HG03558 (cell line): Measurements from ENCODE around the gene MTMR12.

ENCODE experiments used
- ATAC-seq: cut with Tn5 transposase; IDR thresholded peaks from one replicate; pipeline ENCODE4 v1.9.1; 2021; ENCODE audit warnings: moderate number of reproducible peaks; ENCODE audit not compliant: unreplicated experiment; ENCODE audit errors: extremely low read depth

MTMR12 gene

DNA sequence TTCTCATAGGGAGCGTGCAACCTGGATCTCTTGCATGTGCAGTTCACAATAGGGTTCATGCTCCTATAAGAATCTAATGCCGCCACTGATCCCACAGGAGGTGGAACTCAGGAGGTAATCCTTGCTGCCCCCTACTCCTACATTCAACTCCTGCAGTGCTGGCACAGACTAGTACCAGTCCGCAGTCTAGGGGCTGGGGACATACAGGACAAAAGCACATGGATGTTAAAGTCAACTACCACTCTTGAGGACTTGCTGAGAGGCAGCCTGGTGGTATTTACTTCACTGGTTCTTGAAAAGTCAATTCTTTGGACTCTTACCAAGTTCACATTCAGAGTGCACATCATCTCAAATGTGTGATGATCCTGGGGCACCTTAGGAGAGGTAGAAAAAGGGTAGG is 33.0 kb downstream of the MTMR12 start:
- no peak for ATAC-seq

DNA sequence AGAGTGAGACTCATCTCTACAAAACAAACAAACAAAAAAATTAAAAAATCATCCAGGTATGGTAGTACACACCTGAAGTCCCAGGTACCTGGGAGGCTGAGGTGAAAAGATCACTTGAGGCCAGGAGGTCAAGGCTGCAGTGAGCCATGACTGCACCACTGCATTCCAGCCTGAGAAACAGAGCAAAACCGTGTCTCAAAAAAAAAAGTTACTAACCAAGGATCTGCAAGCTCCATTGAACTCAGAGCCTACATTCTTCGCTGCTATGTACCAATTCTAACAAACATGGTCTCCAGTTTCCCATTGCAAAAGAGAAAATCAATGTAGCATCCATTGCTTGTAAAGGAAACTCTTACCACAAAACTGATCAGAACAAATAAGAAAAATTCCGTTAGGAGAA is 33.5 kb downstream of the MTMR12 start:
- no peak for ATAC-seq

- ATAC-seq, result no peak
Observed at GRCh38 chr5:32278406-32278805, 34.3 kb downstream of the MTMR12 start.

GRCh38 chr5:32277798-32278197 is 34.9 kb downstream of the MTMR12 start:
- ATAC-seq, result no peak

- ATAC-seq, result no peak
Observed at GRCh38 chr5:32276173-32276853, 36.4 kb downstream of the MTMR12 start.

- ATAC-seq, result no peak
Observed at GRCh38 chr5:32275396-32275741, 37.4 kb downstream of the MTMR12 start.

DNA sequence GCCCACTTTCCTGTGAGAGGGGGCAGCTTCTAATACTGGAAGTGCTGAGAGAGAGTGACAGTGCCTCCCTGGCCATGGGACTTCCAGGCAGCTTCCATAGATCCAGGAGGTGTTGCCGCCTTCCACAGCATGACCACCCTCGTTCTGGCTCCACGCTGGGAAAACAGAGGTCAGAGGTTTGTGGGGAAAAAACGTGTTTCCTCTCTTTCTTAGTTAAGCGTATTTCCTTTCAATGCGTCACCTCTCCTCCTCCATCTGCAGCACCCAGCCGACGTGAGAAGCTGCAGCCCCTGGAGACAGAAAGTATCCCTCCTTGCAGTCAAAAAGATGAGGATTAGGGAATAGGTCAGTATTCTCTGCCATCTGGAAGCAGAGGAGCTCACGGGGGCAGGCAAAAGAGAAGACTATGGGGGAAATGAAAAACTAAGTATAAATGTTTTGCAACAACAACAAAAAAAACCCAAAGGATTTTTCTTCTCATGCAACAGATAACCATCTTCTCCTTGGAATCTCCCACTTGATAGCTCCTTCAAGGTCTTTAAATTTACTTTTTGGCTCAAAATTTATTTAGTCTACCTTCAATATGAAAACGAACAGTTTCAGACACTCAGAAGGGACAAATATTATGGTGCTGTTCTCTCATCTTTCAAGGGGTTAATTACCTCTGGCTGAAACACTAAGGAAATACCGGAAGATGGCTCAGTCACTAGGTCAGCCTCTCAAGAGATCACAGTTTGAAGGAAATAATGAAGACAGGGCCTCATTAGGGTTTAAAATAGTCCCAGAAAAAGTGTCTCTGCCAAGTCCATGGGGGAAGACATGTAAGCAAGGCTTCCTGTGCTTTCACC is 38.0 kb downstream of the MTMR12 start:
- ATAC-seq, result no peak

DNA sequence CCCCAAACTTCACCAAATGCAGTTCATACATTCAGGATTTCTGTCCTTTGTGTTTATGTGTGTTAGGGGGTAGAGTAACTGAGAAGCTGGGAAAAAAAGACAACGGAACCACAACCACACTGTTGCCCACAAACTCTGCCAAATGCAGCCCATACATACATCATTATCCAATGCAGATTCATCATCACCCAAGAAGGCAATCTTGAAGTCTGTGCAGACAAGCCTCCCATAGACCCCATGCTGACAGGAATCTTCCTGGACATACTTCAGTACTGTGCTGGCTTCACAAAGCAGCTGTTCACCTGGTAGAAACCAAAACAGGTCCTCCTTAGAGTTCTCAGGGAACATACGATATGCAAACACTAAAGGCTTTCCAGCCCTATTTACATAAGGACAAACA is 38.9 kb downstream of the MTMR12 start:
- no peak for ATAC-seq

GRCh38 chr5:32272746-32273145 is 40.0 kb downstream of the MTMR12 start:
- ATAC-seq, result no peak

DNA sequence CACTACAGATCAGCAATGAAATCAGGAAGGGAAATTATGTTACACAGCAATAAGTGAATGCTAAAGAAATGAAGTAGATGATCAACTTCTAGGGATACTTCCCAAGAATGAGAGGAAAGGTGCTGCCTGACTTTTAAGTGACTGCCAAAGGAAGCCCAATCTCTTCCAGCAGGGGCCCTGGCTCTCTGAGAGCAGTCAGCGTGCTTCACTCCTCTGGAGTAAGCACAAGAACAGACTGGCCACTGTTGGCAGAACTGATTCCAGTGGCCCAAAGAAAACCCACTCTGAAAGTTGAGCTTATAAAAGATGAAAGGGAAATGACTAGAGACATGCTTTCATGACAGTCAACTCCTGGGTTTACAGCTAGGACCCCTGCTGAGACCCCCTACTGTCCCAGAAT is 41.8 kb downstream of the MTMR12 start:
- no peak for ATAC-seq

GRCh38 chr5:32270178-32270577 is 42.6 kb downstream of the MTMR12 start:
- ATAC-seq, result no peak

- ATAC-seq, result no peak
Observed at GRCh38 chr5:32265902-32266301, 46.8 kb downstream of the MTMR12 start.

- no peak for ATAC-seq
Observed at GRCh38 chr5:32264957-32265572, 47.7 kb downstream of the MTMR12 start.

DNA sequence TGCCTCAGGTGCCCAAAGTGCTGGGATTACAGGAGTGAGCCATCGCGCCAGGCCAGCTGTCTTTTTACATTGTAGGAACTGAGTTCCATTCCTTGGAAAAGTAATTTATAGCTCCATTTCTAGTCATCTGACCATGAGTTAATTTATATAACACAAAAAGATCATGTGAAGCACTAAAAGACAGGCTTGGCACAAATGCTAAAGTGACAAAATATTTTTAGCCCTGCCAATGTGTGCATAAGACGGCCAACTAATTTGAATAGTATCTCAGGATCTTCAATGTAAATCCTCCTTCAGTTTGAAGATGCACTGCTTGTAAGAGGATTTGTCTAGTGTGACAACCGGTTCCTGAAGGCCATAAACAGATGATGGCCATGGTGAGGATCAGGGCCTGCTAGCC is 49.1 kb downstream of the MTMR12 start:
- no peak for ATAC-seq

DNA sequence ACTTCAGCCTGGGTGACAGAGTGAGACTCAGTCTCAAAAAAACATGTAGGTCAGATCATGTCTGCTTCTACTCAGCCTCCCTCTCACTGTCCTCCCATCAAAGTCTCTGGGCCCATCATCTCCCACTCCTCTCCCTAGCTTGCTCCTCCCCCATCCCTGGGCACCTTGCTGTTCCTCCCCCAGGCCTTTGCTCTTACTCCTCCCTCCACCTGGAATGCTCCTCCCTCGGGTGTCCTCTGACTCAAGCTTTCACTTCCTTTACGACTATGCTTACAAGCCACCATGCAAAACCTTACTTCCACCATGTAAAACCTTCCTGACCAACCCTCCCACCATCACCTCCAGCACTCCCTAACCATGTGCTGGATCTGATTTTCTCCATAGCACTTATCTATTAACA is 51.5 kb downstream of the MTMR12 start:
- peak; percentile 68 for ATAC-seq

DNA sequence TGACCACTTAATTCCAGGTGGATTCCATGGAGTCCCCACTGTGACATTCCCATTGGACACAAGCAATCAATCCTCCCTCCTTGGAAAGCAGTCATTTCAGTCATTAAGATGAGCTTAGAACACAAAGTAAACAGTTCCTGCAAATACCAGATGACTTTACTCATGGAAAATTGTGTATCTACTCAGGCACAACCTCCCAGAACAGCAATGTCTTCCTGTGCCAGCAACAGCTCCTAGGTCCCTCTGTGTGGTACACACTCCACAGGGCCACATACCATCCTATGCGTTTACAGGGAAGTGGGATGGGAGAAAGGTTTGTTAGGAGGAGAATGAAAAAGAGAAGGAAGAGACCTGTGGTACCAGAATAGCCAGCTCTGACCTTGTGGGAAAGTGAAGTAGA is 53.7 kb downstream of the MTMR12 start:
- no peak for ATAC-seq

DNA sequence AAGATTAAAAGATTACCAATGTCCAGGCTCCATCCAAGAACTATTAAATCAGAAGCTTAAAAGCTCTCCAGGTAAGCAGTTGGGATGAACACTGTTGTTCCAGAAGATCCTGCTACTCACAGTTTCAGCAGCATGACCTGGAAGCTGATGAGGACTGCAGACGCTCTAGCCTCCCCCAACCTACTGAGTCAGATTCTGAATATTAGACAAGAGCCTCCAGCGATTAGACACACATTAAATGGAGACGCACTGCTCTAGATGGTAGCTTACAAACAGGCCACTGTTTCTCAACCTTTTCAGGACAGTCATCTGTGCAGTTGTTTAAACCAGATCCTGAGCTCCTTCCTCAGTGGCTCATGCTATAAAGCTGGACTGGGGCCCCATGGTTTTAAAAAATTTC is 54.3 kb downstream of the MTMR12 start:
- no peak for ATAC-seq

DNA sequence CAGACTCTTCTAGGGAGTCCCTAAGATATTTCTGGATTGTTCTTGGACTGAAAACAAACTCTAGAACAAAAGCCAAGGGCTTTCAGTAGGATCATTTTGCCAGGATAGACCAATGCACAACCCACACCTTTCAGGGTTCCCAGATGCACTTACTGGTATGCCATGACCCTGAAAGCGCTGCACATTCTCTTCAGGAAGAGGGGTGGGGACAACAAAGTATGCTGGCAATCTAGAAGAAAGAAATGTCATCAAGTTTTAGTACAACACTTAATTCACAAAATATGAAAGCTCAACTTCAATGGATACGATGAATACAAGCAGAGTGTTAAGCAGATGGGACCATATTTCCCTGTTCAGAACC is 57.2 kb downstream of the MTMR12 start:
- ATAC-seq, result no peak

DNA sequence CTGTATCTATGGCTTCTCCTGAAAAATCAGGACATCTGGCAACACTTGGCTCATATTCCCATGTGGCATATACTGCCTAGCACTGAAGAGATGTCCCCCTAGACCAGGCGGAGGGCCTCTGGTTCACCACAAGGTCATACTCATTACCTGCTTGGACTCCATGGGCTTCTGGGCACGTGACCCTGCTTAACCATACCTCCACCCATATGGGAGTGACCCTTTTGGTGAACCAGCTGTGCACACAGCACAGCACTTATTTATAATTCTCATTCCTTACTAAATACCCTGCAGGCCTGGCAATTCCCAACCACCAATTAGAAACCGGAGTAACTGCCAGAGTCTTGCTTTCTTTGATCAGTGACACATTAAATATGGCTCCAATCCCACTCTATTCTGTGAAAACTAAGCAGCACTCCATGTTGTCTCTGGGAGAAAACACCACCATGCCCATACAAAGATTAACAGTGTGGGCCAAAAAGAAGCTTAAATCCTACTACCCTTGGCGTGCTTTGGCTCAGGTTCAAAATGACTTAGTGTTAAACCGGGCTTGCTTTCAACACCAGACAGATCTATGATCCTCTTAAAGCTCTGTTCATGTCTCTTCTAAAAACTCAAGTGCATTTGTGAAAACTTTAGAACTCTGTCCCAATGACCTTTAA is 57.7 kb downstream of the MTMR12 start:
- no peak for ATAC-seq

GRCh38 chr5:32251871-32252458 is 60.8 kb downstream of the MTMR12 start:
- ATAC-seq, result no peak

DNA sequence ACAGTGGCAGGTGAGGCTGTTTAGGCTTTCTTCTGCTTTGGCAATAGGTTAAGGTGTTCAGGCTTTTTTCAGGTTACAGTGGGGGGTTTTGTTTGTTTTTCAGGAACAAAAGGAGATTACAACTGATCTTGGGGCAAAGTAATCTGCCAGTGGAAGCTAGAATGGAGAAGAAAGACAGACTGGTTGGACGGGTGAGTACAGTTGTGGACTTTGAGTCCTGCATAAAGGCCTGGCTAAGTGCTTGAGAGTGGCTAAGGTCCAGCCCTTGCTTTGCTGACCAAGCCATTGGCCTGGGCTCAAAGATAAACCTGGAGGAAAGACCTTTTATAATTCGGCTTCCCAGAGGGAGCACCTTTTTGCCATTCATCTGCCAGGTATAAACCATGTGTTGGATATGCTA is 63.1 kb downstream of the MTMR12 start:
- ATAC-seq, result no peak
